K562 (cell line): ENCODE measurements around the gene STK25. TPM values are rescaled to one million over a fixed set of nuclear protein-coding genes. Genes with fewer than 3 reads are reported as not detected.

Experiments used
- ATAC-seq: fragments of 200-7000 bp; cut with Tn5 transposase; 3 replicates; pipeline ENCODE4 v1.9.1; 2020; ENCODE audit warnings: moderate library complexity
- BruUV-seq: library from RNA; stranded (reverse); fragments of 400-500 nt; replicated peaks from 2 replicates; lab custom pipeline; 2021; lab: Mats Ljungman, UMichigan
- CTCF ChIA-PET: fragments of 300-600 bp; formaldehyde crosslinking; extraction: SDS; loops from one replicate; lab custom pipeline; 2021; ENCODE audit warnings: low intra/inter-chr PET ratio; lab: Yijun Ruan, JAX
- POLR2A ChIA-PET: fragments of 300-600, 350-650 bp; sonication (Branson Sonifier 250); formaldehyde crosslinking; extraction: SDS; loops from one replicate; lab custom pipeline; 2021; ENCODE audit warnings: antibody characterized with exemption, inconsistent platforms; lab: Yijun Ruan, JAX
- DNase-seq, 4 experiments: peaks; one replicate each; pipeline versions ENCODE4 v3.0.0 to v3.0.0-alpha.2; 2011 to 2018; ENCODE audit warnings: low spot score in 3 of 4, mixed read lengths in 3 of 4; ENCODE audit errors: extremely low read depth in 1 of 4
- FAIRE-seq: peaks from 2 replicates; lab custom pipeline; 2011; peaks lifted over from hg19 to GRCh38; lab: Jason Lieb, UNC
- H2AFZ ChIP-seq: 2 replicates; pipeline ENCODE4 v1.6.0; 2011; ENCODE audit warnings: low read depth, low read length, control low read depth, inconsistent platforms
- H3K27ac ChIP-seq: fragments of 200-600 bp; 3 replicates; pipeline ENCODE4 v1.8.0; 2011; ENCODE audit warnings: low read depth, mild to moderate bottlenecking, control low read depth, inconsistent platforms, low read length, moderate library complexity, mixed read lengths; ENCODE audit errors: extremely low read depth
- H3K27me3 ChIP-seq, 2 experiments: fragments of 300-600 bp in 1 of 2; 2 replicates in 1 of 2; 3 replicates in 1 of 2; pipeline versions ENCODE4 v1.6.0 to v1.8.0; 2011; ENCODE audit warnings: inconsistent platforms in 2 of 2, low read length in 2 of 2, mild to moderate bottlenecking in 1 of 2, mixed read lengths in 1 of 2, moderate library complexity in 1 of 2; ENCODE audit not compliant: control insufficient read depth in 2 of 2, insufficient read depth in 2 of 2
- H3K36me3 ChIP-seq: fragments of 300-600 bp; 3 replicates; pipeline ENCODE4 v1.8.0; 2011; ENCODE audit warnings: mild to moderate bottlenecking, low read length, inconsistent platforms; ENCODE audit not compliant: control insufficient read depth, insufficient read depth
- H3K4me1 ChIP-seq, 2 experiments: fragments of 200-600 bp in 1 of 2; replicated peaks in 1 of 2; 2 replicates in 1 of 2; 3 replicates in 1 of 2; pipeline versions ENCODE4 v1.5.1 to v1.8.0; 2011; ENCODE audit warnings: inconsistent platforms in 2 of 2, low read length in 2 of 2, mild to moderate bottlenecking in 1 of 2, mixed read lengths in 1 of 2, moderate library complexity in 1 of 2; ENCODE audit not compliant: control insufficient read depth in 2 of 2, insufficient read depth in 2 of 2
- H3K4me2 ChIP-seq: 2 replicates; pipeline ENCODE4 v1.6.1; 2011; ENCODE audit warnings: low read length, control low read depth, inconsistent platforms, mixed read lengths; ENCODE audit not compliant: insufficient read depth
- H3K4me3 ChIP-seq: fragments of 200-600 bp; sonication (generic), shearing (Covaris generic); 2 replicates; pipeline ENCODE4 v1.5.1; 2016; ENCODE audit warnings: control low read depth, inconsistent platforms
- H3K79me2 ChIP-seq: fragments of 200-600 bp; 3 replicates; pipeline ENCODE4 v1.8.0; 2011; ENCODE audit warnings: low read length, inconsistent platforms; ENCODE audit not compliant: control insufficient read depth, insufficient read depth
- H3K9ac ChIP-seq, 2 experiments: 2 replicates each; pipeline versions ENCODE4 v1.6.0 to v1.6.1; 2011; ENCODE audit warnings: low read depth in 2 of 2, low read length in 2 of 2, control low read depth in 1 of 2, inconsistent platforms in 1 of 2, mild to moderate bottlenecking in 1 of 2, mixed read lengths in 1 of 2; ENCODE audit not compliant: insufficient read depth in 1 of 2
- H3K9me1 ChIP-seq: one replicate; pipeline ENCODE4 v1.6.0; 2011; ENCODE audit warnings: inconsistent platforms, mild to moderate bottlenecking, low read length, moderate library complexity; ENCODE audit not compliant: control insufficient read depth, insufficient read depth
- H3K9me3 ChIP-seq: replicated peaks from 2 replicates; pipeline ENCODE4 v1.5.1; 2011; ENCODE audit warnings: low read depth, low read length, inconsistent platforms; ENCODE audit not compliant: control insufficient read depth, insufficient read depth
- H4K20me1 ChIP-seq: replicated peaks from 2 replicates; pipeline ENCODE4 v1.6.1; 2011; ENCODE audit warnings: low read length, inconsistent platforms, mixed read lengths; ENCODE audit not compliant: control insufficient read depth, insufficient read depth
- ARHGAP35 ChIP-seq: fragments of 450-650 bp; IDR thresholded peaks from 2 replicates; pipeline ENCODE4 v1.6.1; 2018; ENCODE audit not compliant: partially characterized antibody
- ATF1 ChIP-seq, 2 experiments: fragments of 450-650 bp in 1 of 2; IDR thresholded peaks; 2 replicates each; pipeline ENCODE4 v1.6.1; 2016; ENCODE audit warnings: missing compliant biosample characterization in 1 of 2, missing genetic modification characterization in 1 of 2
- BRD4 ChIP-seq: fragments of 200-600 bp; sonication (generic); IDR thresholded peaks from 2 replicates; pipeline ENCODE4 v1.6.1; 2017; ENCODE audit warnings: inconsistent platforms
- CXXC5 ChIP-seq: fragments of 250-450 bp; sonication (Bioruptor Pico); IDR thresholded peaks from 2 replicates; pipeline ENCODE4 v1.8.0; 2022; ENCODE audit warnings: inconsistent platforms, mild to moderate bottlenecking, moderate library complexity
- EZH2 ChIP-seq: IDR thresholded peaks from 2 replicates; pipeline ENCODE4 v1.6.1; 2012; ENCODE audit warnings: low read depth, mild to moderate bottlenecking, inconsistent platforms, low read length, borderline replicate concordance
- GABPA ChIP-seq: fragments of 200-800 bp; sonication (Bioruptor generic); conservative IDR thresholded peaks from 2 replicates; pipeline ENCODE4 v1.6.1; 2016; ENCODE audit warnings: low read depth, missing genetic modification characterization, missing compliant biosample characterization
- HNRNPH1 ChIP-seq: fragments of 200-400 bp; formaldehyde crosslinking; optimal IDR thresholded peaks from 2 replicates; pipeline ENCODE3; 2017; ENCODE audit warnings: low read depth, mild to moderate bottlenecking, low read length, moderate library complexity
- HNRNPL ChIP-seq: fragments of 200-400 bp; formaldehyde crosslinking; IDR thresholded peaks from 2 replicates; pipeline ENCODE4 v1.6.1; 2017; ENCODE audit warnings: low read depth, mild to moderate bottlenecking, low read length
- ILK ChIP-seq: fragments of 450-650 bp; IDR thresholded peaks from 2 replicates; pipeline ENCODE4 v1.6.1; 2016; ENCODE audit warnings: missing genetic modification characterization, low read depth, mild to moderate bottlenecking, missing compliant biosample characterization, moderate library complexity, borderline replicate concordance
- NR1H2 ChIP-seq: sonication (generic); formaldehyde crosslinking; IDR thresholded peaks from 2 replicates; pipeline ENCODE4 v1.4.0; 2020; ENCODE audit warnings: mild to moderate bottlenecking, missing genetic modification reagents
- NRF1 ChIP-seq, 2 experiments: fragments of 450-650 bp; IDR thresholded peaks in 1 of 2; conservative IDR thresholded peaks in 1 of 2; 2 replicates each; pipeline ENCODE4 v1.6.1; 2014; ENCODE audit warnings: mild to moderate bottlenecking in 2 of 2
- SIN3B ChIP-seq: fragments of 450-650 bp; IDR thresholded peaks from 2 replicates; pipeline ENCODE4 v1.6.1; 2017; ENCODE audit warnings: low read depth, mild to moderate bottlenecking, moderate library complexity
- SLC30A9 ChIP-seq: fragments of 250-450 bp; sonication (Bioruptor Pico); IDR thresholded peaks from 2 replicates; pipeline ENCODE4 v1.8.0; 2022; ENCODE audit warnings: mild to moderate bottlenecking, moderate library complexity
- SP1 ChIP-seq: sonication (generic); formaldehyde crosslinking; IDR thresholded peaks from 2 replicates; pipeline ENCODE4 v1.8.1; 2022; ENCODE audit warnings: mild to moderate bottlenecking, missing genetic modification reagents
- VEZF1 ChIP-seq: fragments of 200-800 bp; sonication (Bioruptor generic); IDR thresholded peaks from 2 replicates; pipeline ENCODE4 v1.6.1; 2017; ENCODE audit warnings: missing genetic modification characterization, missing compliant biosample characterization
- WGBS: fragments of 100-300 bp; shearing (Covaris generic); methylation state at CpG from one replicate; pipeline ENCODE4 v1.1.6; 2016; ENCODE audit warnings: low coverage, mixed read lengths; ENCODE audit not compliant: insufficient coverage; ENCODE audit errors: missing lambda C conversion rate; 5-methylcytosine and 5-hydroxymethylcytosine counted together
- in situ Hi-C: fragments of 300-500 bp; cut with MboI; formaldehyde crosslinking; loops from 4 replicates; pipeline ENCODE4 v1.15.0; 2018; ENCODE audit warnings: inconsistent platforms, mixed read lengths
- intact Hi-C: fragments of 100-400 bp; cut with micrococcal nuclease; formaldehyde crosslinking; loops from 2 replicates; pipeline ENCODE4 v1.14.2; 2022
- polyA plus RNA-seq, 8 experiments: library from polyadenylated mRNA; depleted of rRNA in 4 of 8; stranded (reverse) in 5 of 8; unstranded in 3 of 8; fragments of >200 nt; fragmentation: Nextera tagmentation in 2 of 8; fragmentation: Illumina TruSeq in 1 of 8; extraction: Ambion mirVana in 2 of 8; extraction: Trizol in 1 of 8; gene quantifications; 2 replicates each; pipeline versions ENCODE4 v1.2.1 to v1.2.3, GENCODE V29; 2011 to 2014; ENCODE audit warnings: inconsistent platforms in 1 of 8, missing spikeins in 1 of 8
- total RNA-seq, 7 experiments: library from RNA; depleted of rRNA in 6 of 7; stranded (reverse); fragments of >200 nt in 6 of 7; fragmentation: Illumina TruSeq in 2 of 7; extraction: Trizol in 2 of 7; gene quantifications; 2 replicates each; pipeline versions ENCODE4 v1.2.1 to v1.2.3, GENCODE V29; 2011 to 2021; ENCODE audit warnings: low replicate concordance in 1 of 7
- TF ChIP-seq, protein P1 (sequence below): sonication (generic); formaldehyde crosslinking; IDR thresholded peaks from 2 replicates; pipeline ENCODE4 v1.8.0; 2022; ENCODE audit warnings: mild to moderate bottlenecking, missing genetic modification reagents, borderline replicate concordance

STK25 gene
- total and polyA plus RNA-seq, 9 of the 15 experiments (the other 6 are each of a cell fraction or from before 2014, with no cell fraction given): 5.4 to 177 (median 116) TPM

DNA sequence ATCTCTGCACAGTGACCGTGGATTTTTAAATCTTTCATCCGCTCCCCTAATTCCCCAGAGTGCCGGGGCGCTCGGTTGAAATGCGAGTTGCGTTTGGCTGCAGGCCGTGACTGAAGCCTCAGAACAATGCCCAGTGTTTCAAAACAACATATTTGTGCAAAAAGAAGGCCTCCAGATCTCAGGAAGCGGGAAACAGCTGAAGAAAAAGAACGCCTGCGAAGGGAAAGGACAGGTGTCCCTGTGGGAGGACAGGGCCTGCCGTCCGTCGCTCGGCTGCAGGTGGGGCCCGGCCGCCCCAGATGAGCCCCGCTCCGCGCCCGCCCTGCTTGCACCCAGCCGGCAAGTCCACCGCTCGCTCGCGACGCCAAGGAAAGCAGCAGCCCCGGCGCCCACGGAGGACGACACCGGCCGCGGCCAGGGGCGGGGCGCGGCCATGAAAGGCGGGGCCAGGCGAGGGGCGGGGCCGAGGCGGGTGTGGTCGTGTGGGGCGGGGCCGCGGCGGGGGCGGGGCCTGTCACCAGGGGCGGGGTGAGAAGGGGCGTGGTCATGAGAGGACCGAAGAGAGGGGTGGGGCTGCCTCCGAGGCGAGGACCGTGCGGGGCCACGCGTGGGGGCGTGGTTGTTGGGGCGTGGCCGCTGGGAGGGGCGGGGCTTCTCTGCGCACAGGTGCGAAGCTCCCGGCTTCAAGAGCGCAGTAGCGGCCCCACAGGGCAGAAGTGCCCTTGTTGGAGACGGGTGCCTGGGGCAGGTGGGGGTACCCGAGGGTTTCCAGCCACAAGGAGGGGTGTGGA lies 32.6 kb upstream of the STK25 start:
- peak overlapping the region; percentile 76 for H3K4me2 ChIP-seq
- ChIA-PET POLR2A (no interaction called here), CTCF (no interaction called here)
- H3K27me3 ChIP-seq: no peaks in the 10 kb centered on the region; a peak in 1 of 5 replicates
- no peaks in the 10 kb centered on the region for H3K9me1 ChIP-seq
- peak overlapping the region; percentile 16; the same call in 1 of the 3 replicates for H3K27ac ChIP-seq
- no peaks in the 10 kb centered on the region for H4K20me1 ChIP-seq
- FAIRE-seq (no peak), DNase-seq (peak; percentile 87 to 99 (median 98)), ATAC-seq (peak; percentile 90)
- intact Hi-C loops (loop anchor here (2.0 kb wide), 1 partner anchor 32 kb away; the partner anchor contains the start of gene STK25), in situ Hi-C loops (no loop called here)
- WGBS: 3% methylated on average over 16 of the region's 68 CpGs
- H3K9ac ChIP-seq: peak overlapping the region; percentile 53 to 91
- no peaks in the 10 kb centered on the region for H3K79me2 ChIP-seq
- peak overlapping the region; percentile 52 for H3K4me3 ChIP-seq
- H3K4me1 ChIP-seq: peaks cover 19 to 49% of the 10 kb centered on the region in 2 experiments
- TSS peak; percentile 88 for BruUV-seq
- peak overlapping the region; percentile 93 for H2AFZ ChIP-seq
- H3K36me3 ChIP-seq: no peaks in the 10 kb centered on the region
- no peaks in the 10 kb centered on the region for H3K9me3 ChIP-seq
- TF ChIP-seq SIN3B: peak; percentile 58; the same call in 1 of the 2 replicates
- no peak for TF ChIP-seq SLC30A9 (CRISPR knock-in tag)
- TF ChIP-seq ILK (tag): no peak
- TF ChIP-seq SP1 (CRISPR knock-in tag): no peak; the same call in 1 of the 2 replicates
- TF ChIP-seq VEZF1: peak; percentile 67
- no peak for TF ChIP-seq HNRNPL
- TF ChIP-seq EZH2: no peak
- no peak for TF ChIP-seq ATF1 (CRISPR knock-in tag; IDR thresholded peaks at IDR 0.05)
- no peak for TF ChIP-seq ATF1 (tag; IDR thresholded peaks at IDR 0.05)
- no peak for TF ChIP-seq GABPA (tag)
- no peak for TF ChIP-seq NR1H2
- peak; percentile 51 for TF ChIP-seq CXXC5
- no peak for TF ChIP-seq ARHGAP35
- TF ChIP-seq BRD4: no peak
- peak; percentile 33 to 45; a peak in 3 of 4 replicates for TF ChIP-seq NRF1 (conservative IDR thresholded peaks at IDR 0.05 in 1 of 2, IDR thresholded peaks at IDR 0.05 in 1 of 2)
- no peak for TF ChIP-seq HNRNPH1
- TF ChIP-seq, protein P1, sequence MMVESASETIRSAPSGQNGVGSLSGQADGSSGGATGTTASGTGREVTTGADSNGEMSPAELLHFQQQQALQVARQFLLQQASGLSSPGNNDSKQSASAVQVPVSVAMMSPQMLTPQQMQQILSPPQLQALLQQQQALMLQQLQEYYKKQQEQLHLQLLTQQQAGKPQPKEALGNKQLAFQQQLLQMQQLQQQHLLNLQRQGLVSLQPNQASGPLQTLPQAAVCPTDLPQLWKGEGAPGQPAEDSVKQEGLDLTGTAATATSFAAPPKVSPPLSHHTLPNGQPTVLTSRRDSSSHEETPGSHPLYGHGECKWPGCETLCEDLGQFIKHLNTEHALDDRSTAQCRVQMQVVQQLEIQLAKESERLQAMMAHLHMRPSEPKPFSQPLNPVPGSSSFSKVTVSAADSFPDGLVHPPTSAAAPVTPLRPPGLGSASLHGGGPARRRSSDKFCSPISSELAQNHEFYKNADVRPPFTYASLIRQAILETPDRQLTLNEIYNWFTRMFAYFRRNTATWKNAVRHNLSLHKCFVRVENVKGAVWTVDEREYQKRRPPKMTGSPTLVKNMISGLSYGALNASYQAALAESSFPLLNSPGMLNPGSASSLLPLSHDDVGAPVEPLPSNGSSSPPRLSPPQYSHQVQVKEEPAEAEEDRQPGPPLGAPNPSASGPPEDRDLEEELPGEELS (CRISPR knock-in tag): no peak
